Stimulated activated CD4-positive, alpha-beta T cell treated with anti-CD3 and anti-CD28 coated beads, TNF-alpha, amount 100 ng/mL, for 48 hours (primary cell): ENCODE data around the gene FCRL5.
A peak's percentile ranks its signal among the peaks of the same experiment; 100 is the strongest.
"Not testable (repeated sequence)": the region's sequence is repeated elsewhere in the genome, so short reads cannot be mapped to it uniquely, and the experiment has no call there.

Source experiments
- DNase-seq, 3 donors: peaks; one replicate each; pipeline ENCODE4 v3.0.0-alpha.2; 2020; ENCODE audit warnings: low read depth in 3 of 3

FCRL5 gene

DNA sequence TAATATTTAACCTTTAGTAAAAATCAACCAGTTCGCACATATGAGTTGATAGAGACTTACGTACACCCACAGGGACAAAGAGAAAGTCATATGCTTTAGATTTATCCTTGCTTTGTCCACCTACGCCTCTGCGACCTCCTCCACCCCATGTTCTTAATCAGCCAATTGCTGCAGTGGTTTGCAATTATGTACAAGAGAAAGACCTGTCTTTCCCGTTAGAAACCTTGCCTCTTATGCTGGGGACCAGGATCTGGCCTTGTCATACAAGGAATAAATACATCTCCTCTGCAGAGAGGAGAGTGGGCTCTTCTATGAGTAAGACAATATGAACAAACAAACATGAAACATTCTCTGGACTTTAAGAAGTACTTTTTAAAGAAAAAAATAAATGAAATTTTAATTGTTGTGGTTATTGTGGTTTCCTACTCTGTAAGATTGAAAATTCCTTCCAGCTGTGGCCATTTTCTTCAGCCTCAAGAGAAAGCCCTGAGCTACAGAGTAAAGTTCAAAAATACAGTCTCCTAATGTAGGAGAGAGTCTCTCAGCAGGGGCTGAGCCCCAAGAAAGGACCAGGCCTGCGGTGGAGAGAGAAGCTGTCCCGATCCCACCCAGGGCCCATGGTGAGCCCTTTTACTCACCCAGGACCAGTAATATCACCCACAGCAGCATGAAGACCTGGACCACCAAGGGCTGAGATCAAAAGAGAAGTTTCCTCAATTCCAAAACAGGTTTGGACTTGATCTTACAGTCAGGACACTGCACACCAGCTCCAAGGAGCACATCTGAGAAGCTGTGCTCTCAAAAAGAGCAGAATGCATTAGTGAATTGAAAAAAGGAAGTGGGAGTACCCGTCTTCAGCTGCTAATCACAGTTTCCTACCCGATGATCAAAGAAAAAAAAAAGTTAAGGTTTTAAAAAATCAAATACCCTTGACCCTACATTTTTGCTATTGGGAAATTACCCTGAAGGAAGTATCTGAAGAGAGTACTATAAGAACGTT is at the start of gene FCRL5:
FCRL5 (minus strand) TSS at position 822 of the 1,000 bp plus-strand sequence; CDS start at position 669, 153 bp downstream.
- DNase-seq: no peak

DNA sequence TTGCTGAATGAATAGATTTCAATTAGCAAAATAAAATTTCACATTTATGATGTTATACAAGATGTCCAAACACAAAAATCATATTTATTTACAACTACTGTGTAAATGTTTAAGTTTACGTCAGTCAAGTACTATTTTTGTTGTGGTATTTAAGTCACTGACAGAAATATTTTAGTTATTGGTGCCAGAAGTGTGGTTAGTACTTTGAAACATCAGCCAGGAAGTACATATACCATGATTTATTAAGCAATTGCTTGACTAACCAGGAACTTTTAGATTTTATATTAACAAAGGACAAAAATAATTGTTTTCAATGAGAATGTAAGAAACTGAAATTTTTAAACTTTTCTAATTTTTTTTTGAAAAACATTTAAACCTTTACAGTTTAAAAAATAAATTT is 47.9 kb upstream of the FCRL5 start:
- DNase-seq: no peak

DNA sequence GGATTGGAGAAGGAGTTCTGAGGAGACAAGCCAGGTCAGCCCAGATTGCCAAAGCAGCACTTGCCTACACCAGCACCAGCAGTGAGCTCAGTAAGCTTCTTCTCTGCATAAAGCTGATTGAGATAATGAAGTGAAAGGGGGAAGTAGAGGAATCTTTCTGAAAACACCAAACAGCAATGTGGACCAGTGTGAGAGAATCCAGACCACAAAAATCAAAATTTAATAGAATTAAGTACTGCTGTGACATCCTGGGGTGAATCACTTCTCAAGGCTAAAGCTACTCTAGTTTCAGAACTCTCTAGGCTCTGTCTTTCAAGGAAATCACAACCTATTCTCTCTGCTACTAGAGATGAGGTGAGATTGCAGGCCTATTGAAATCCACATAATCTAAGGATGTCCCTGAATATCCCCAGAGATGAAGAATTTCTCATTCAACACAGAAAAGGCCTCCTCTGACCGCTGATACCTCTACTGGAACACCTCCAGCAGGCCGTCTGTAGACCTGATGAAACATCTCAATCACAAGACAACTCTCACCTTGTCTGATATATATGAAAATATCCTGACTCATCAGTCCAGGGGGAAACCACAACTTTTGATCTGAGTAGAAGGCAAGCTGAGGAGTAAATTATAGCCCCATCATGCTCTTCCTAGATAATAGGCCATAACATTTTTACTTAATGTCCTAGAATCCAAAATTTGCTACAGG is 45.8 kb upstream of the FCRL5 start, which contains the start of gene FCRL4:
FCRL4 (minus strand) TSS at position 127 of the 709 bp plus-strand sequence. CDS start 141 bp downstream, outside the sequence.
- no peak for DNase-seq

DNA sequence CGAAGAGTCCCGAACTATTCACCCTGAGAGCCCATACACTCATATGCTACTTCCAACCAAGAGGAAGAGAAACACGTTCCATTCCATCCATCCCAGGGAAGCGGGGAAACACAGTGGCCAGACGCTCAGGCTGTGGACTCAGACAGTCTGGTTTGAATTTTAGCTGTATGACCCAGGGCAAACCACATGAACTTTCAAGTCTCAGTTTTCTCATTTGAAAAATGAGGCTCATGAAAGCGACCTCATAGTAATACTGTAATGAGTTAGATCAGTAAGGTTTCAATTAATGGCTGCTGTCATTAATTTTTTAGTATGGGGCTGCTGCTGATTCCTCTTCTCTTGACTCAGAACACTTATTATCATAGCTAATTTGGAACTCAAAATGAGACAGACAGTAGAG is 44.1 kb upstream of the FCRL5 start:
- DNase-seq: no peak

DNA sequence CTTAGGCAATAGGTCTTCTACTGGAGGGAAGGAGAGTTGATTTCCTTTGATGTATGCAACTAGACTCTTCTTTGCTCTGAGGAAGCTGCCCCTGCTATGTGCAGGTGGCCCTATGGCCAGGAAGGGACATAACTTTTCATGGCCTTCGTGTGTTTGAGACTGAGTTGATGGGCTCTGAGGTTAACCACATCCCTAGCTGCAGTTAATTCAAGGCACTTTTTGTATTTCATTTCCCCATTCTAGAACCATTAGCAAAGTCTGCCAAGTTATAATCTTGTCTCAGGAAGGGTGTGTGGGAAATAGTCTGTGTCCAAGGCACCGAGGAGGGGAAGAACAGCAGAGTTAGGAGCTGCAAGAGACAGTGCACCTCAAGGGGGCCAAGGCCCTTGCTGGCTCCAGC is 43.0 kb upstream of the FCRL5 start:
- no peak for DNase-seq

DNA sequence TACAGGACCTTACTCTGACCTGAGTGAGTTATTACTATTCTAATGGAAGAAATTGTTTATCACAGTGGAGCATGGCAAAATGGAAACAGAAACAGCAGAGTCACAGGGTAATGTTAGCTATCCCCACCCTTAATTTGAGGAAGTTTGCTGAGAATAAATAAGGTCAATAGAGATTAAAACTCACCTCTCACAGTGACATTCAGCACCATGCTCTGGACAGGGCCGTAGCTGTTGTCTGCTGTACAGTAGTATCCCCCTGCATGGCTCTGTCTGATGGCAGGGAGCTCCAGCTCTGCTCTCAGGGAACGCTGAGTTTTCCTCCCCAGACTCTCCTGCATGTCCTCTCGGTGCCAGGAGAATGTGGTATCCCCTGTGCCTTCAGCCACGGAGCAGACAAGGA is 33.7 kb upstream of the FCRL5 start:
- DNase-seq: no peak

DNA sequence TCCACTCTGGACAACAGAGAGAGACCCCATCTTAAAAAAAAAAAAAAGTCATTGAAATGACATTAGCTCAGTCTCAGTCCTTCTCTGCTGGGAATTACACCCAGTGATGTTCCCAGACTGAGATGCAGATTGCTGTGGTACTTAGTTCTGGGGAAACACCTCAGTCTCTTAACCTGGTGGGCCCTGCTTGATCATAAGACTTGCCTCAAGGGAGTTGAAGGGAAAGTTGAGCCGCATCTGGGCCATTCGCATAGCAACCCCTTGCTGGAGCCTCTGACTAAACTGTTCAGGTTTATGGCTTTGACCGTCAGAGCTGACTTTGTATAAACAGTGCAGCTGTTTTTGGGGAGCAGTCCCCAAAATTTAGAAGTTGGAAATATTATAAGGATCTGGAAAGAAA is 32.2 kb upstream of the FCRL5 start:
- no peak for DNase-seq

DNA sequence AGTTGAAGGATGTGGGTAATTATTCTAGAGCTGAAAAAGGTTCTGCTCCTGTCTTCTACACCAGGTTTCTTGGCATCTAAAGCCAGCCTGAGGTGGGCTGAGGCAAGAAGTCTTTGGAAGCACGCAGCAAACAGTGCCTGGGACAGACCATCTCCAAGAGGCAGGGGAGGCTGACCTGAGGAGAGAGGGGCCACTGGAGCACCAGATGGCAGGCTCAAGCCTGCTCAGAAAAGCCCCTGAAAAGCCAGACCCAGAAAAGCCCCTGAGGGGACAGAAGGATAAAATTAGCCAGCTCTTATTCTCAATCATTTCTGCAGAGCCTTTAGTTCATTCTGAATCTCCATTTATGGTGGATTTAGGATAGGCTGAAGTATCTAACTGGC is 28.5 kb upstream of the FCRL5 start:
- DNase-seq: no peak

DNA sequence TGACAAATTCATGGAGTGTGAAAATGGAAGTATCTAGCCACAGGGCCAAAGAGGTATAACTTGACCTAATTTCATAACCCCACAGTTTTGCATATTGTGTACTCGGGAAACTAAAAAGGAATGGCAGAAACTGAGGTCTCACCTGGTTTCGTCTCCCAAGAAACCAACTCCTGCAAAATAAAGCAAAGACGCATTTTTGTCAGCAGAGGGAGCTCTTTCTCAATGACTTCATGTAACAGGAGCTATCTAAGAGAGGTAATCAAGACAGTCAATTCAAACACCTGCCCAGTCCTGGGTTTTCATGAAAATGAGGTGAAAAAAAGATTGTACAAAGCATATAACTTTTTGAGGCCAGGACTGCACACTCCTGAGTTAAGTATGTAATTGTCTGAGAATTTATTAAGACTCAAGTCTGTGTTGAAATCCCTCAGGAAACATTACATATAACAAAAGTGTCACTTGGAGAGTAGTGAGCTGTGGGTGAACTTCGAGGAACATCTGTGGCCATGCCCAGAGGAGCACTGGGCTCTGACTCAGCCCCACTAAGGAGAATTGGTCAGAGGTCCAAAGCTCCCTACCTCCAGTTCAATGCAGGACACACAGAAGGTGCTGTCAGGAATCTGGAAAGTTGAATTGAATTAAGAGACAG is 28.0 kb upstream of the FCRL5 start:
- peak in 1 of 3 donors; percentile 8 for DNase-seq

DNA sequence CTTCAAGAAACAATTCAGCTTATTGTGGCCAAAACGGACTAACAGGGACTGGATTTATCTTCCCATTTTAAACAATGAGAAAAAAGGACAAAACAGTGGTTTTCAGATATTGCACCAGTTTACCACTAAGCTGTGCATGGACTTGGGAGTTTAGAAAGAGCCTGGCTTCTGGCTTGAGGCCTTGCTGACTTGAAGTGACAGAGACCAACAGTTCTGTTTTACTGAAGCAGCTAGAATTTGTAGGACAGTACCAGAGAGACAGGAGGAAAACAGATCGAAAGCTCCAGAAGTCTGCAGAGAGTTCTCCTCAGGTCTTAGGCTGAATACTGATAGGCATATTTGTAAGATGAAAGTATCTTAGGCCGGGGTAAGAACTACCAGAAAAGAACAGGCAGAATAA is 25.1 kb upstream of the FCRL5 start:
- DNase-seq: no peak

DNA sequence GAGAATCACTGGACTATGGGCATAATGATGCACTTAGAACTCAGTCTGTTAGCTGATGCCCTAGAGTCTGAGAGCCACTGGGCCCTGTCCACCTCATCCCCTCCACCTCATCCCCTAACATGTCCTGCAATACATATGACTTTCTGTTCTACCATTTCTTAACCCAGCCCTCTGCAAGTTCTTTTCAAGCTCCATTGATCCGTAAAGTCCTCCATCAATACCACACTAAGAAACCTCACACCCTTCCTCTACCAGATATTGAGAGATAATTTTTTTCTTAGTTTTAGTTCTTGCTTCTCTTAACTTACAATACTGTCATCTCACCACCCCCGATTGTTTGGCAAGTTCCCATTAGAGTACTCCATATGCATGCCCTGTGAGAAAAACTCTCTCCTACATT is 23.4 kb upstream of the FCRL5 start:
- no peak for DNase-seq

DNA sequence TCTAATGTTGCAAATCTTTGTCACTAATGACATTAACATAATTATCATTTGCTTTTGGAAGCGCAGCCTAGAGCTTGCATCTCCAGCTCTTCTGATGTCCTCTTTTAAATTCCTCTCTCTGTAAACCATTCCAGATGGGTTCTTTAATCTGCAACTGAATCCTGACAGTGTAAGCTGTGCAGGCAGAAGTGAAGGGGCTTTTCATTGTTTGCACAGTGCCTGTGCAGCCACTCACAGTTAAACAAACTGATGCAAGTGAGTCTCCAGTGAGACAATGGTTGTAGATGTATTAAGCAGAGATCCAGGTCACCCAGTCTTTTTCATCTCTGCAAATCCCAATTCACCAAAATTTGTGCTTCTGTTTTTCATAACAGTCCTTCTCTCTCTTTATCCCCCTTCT is 22.5 kb upstream of the FCRL5 start:
- DNase-seq: no peak

DNA sequence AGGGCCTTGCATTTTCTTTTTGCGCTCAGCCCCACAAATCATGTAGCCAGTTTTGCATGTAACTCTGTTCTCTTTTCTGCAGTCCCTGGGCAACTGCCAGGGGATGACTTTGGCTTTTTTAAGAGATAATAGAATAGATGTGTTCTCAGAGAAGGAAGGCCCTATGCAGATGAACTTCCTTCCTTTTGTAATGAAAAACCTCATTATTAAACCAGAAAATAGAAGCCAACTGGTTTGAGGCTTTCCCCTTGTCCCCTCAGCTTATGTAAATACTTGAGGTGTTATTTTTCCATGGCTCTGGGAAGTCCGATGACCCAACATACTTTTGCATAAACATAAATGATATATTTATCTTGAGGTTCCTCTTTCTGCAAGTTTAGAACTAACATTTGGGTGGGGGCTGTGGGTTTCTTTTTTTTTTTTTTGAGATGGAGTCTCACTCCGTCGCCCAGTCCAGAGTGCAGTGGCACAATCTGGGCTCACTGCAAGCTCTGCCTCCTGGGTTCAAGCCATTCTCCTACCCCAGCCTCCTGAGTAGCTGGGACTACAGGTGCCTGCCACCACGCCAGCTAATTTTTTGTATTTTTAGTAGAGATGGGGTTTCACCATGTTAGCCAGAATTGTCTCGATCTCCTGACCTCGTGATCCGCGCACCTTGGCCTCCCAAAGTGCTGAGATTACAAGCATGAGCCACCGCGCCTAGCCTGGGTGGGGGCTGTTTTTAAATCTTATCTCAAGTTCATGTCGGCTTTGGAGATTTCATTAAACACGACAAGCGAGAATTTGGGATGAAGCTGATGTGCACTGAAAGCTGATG is 14.4 kb upstream of the FCRL5 start:
- no peak for DNase-seq

DNA sequence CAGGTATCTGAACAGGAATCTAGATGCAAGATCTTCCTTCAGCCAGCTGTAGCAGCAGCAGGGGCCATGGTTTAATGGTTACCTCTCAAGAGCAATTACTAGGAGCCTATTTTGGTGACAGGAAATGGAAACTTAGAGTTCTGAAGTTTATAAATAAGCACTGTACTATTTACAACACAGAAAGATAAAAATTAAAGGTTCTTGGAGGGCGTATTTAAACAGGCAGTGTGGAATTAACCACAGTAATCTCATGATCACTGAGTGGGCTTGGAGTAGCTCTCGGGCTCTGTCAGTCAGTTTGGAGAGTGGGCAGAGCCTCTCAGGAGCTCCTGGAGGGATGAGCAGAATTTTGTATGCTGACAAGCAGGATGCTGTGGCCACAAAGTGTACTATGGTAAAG is 10.2 kb upstream of the FCRL5 start:
- no peak for DNase-seq

DNA sequence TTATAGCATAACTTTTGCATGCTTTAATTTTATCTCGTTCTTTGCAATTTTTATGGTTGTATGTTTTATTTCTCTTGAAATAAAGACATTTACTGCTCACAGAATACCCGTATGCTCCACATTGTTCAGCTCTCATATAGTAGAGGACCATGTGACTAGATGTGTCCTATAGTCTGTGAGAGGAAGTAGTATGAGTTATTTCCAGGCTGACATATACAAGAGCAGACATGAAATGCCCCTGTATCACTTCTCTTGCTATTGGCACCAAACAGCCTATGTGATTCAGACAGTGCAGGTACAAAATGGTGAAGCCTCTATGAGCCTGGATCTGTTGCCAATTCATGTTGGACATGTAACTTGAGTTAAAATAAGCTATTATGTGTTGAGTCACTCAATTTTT is 5.8 kb upstream of the FCRL5 start:
- DNase-seq: no peak

DNA sequence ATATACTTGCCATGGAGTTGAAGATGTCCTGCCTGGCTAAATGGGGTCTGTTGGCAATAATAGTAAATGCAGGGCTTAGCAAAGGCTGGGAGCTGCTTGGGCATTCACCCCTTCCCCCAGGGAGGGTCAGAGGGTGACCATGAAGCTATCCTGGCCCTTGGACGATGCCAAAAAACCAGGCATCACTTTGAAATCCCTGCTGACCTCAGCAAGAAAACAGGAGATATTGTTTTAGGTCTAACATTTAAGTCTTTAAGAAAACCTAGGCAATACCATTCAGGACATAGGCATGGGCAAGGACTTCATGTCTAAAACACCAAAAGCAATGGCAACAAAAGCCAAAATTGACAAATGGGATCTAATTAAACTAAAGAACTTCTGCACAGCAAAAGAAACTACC is 4.2 kb downstream of the FCRL5 start:
- not testable (repeated sequence) for DNase-seq

DNA sequence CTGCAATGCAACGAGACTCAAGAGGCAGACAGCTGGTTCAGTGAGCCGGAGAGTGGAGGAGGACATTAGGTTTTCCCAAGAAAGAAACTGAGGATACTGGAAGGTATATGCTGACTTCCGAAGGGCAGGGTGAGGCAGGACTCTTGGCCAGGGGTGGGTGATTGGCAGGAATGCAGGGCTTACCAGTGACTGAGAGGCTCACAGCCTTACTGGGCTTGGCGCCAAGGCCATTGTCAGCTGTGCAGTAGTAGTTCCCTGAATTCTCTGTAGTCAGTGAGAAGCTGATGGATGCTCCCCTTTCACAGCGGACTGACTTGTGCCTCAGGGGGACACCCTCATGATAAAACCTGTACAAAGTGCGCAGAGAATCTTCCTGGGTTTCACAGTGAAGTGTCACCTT is 9.6 kb downstream of the FCRL5 start:
- DNase-seq: no peak

DNA sequence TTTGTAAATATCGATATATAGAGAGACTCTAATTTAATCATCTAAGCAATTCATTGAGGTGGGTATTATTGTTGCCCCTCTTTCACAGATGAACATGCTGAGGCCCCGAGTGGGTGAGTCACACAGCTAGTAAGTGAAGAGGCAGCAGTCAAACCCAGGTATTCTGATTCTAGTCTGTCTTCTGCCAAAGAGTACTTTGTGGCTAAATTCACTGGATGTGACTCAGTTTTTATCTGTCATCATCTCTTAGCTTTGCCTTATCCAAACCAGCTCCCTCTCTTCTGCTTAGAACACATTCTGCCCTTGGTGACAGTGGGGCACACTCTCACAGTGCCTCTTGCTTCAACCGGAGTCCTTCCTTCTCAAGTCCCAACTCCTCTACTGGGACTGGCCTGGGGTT is 11.5 kb downstream of the FCRL5 start:
- DNase-seq: no peak

DNA sequence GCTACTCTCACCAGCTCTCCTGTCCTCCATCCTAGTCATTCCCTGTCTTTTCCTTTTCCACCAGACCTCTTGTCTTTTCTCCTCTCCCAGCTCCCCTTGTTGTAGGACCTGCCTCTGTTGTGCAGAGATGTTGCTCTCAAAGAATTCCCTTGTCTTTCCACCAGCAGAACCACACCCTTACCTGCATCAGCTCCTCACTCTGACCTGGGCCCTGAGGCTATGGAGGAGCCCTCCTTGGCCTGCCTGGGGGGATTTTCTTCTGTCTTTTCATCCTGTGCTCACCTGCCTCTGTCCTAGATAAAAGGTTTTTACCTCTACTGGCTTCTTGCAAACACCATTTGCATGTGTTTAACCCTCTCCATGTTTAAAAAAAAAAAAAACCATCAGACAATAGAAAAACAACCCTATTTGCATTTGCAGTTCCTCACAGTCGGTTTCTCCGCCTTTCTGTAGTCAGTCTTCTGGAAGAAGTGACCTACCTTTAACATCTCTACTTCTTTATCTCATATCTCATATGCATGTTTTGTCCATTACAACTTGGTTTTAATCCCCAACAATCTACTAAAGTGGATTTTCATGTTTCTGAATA is 12.1 kb downstream of the FCRL5 start:
- DNase-seq: no peak

DNA sequence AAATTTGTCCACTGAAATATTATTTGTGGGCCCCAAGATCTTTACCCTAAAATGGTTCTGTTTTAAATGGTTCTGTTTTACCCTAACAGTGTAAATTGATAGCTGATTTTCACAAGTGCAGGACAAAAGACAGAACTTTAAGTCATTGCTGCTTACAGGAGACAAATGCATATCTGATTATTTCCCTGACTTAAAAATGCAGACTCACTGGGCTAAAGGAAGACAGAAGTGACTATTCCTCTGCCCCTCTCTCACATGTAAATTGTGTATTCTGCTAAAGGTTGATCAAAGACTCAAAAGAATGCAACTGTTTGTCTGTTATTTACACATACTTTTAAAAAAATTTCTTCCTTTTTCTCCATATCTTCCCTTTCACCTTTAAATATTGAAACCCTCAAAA is 12.7 kb downstream of the FCRL5 start:
- DNase-seq: no peak

DNA sequence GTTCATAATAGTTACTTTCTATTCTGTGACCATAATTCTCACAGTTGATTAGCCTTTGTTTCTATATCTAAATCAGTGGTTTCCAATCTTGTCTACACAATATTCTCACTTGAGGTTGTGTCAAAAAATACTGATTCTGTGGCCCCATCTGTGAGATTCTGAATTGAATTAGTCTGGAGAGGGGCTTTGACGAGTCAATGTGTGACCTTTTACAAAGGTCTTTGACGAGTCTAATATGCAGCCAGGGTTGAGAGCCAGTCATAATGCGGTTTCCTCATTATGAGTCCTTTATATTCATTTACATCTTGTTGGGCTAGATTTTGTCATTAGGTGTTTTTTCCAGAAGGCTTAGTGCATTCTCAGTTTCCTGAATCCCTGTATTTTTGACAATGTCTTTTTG is 19.7 kb downstream of the FCRL5 start:
- DNase-seq: no peak
